Measurements from ENCODE around the gene ARHGEF17. TPM values are rescaled to one million over a fixed set of nuclear protein-coding genes. Genes with fewer than 3 reads are reported as not detected.
"Not testable (repeated sequence)": the region's sequence is repeated elsewhere in the genome, so short reads cannot be mapped to it uniquely, and the experiment has no call there.

ARHGEF17 gene
- total RNA-seq, 4 donors from 2014 or later = 12.0 to 44.9 (median 27.1) TPM

- intact Hi-C loops (cut with DNase I; ENCODE audit: low total_unique reads) (no loop called here), in situ Hi-C loops (cut with MboI; ENCODE audit: low pct_ligation_motif_present in 1 of 4, low pct_unique_long_range_greater_than_20kb in 1 of 4, low sequenced_read_pairs in 3 of 4) (no loop called here)
- H3K36me3 ChIP-seq = no peaks in the 10 kb centered on the region
- H3K27me3 ChIP-seq = peaks cover 6% of the 10 kb centered on the region
- H3K9me3 ChIP-seq = no peaks in the 10 kb centered on the region
- DNase-seq = no peak
- H3K27ac ChIP-seq = no peak overlapping the region
- no peak for TF ChIP-seq CTCF (IDR thresholded peaks at IDR 0.05)
- TF ChIP-seq POLR2A (IDR thresholded peaks at IDR 0.05) = no peak
- no peak for TF ChIP-seq POLR2AphosphoS5 (IDR thresholded peaks at IDR 0.05)
- TF ChIP-seq EP300 (IDR thresholded peaks at IDR 0.05; ENCODE audit: low read depth) = no peak
- H3K4me1 ChIP-seq = peaks cover 0 to 10% (median 1%) of the 10 kb centered on the region in 4 donors
- H3K4me3 ChIP-seq = no peak overlapping the region
- WGBS, 2 donors (ENCODE audit: low coverage in 1 of 2) = 90% methylated on average over 7 of the region's 7 CpGs; no CpG with 5 or more reads in 1 of the 2 donors
Observed at GRCh38 chr11:73270016-73270854, 37.8 kb upstream of the ARHGEF17 start.

GRCh38 chr11:73270855-73271477, 37.1 kb upstream of the ARHGEF17 start:
- no peaks in the 10 kb centered on the region for H3K27me3 ChIP-seq
- peaks cover 0 to 10% (median 1%) of the 10 kb centered on the region in 4 donors for H3K4me1 ChIP-seq
- no peak overlapping the region for H3K4me3 ChIP-seq
- TF ChIP-seq CTCF (IDR thresholded peaks at IDR 0.05) (no peak), EP300 (IDR thresholded peaks at IDR 0.05; ENCODE audit: low read depth) (no peak), POLR2A (IDR thresholded peaks at IDR 0.05) (no peak), POLR2AphosphoS5 (IDR thresholded peaks at IDR 0.05) (no peak)
- DNase-seq = no peak
- no peaks in the 10 kb centered on the region for H3K36me3 ChIP-seq
- 77 to 80% methylated on average over 5 to 18 of the region's 18 CpGs for WGBS, 2 donors (ENCODE audit: low coverage in 1 of 2)
- intact Hi-C loops (cut with DNase I; ENCODE audit: low total_unique reads) = no loop called here
- H3K9me3 ChIP-seq = no peaks in the 10 kb centered on the region
- H3K27ac ChIP-seq = peak overlapping the region in 1 of 4 donors; percentile 37
- in situ Hi-C loops (cut with MboI; ENCODE audit: low pct_ligation_motif_present in 1 of 4, low pct_unique_long_range_greater_than_20kb in 1 of 4, low sequenced_read_pairs in 3 of 4) = no loop called here

GRCh38 chr11:73271478-73271865, 36.6 kb upstream of the ARHGEF17 start:
- DNase-seq; H3K9me3 ChIP-seq; intact Hi-C loops (cut with DNase I; ENCODE audit: low total_unique reads); in situ Hi-C loops (cut with MboI; ENCODE audit: low pct_ligation_motif_present in 1 of 4, low pct_unique_long_range_greater_than_20kb in 1 of 4, low sequenced_read_pairs in 3 of 4); H3K27me3 ChIP-seq; H3K4me3 ChIP-seq; H3K36me3 ChIP-seq: not testable (repeated sequence)
- WGBS, 2 donors (ENCODE audit: low coverage in 1 of 2) = 72 to 97% methylated on average over 6 to 10 of the region's 10 CpGs
- Histone ChIP-seq H3K27ac (peak overlapping the region in 1 of 4 donors; percentile 54), H3K4me1 (peaks cover 0 to 10% (median 1%) of the 10 kb centered on the region in 4 donors)

- H3K27ac ChIP-seq = peak within 1 kb of the TSS; percentile 5 to 55 (median 28)
- in situ Hi-C loops (cut with MboI; ENCODE audit: low pct_ligation_motif_present in 1 of 4, low pct_unique_long_range_greater_than_20kb in 1 of 4, low sequenced_read_pairs in 3 of 4) = no loop called here
- peak; percentile 50 for DNase-seq
- H3K9me3 ChIP-seq = no peaks in the 10 kb centered on the region
- 82% methylated on average over 17 of the region's 17 CpGs; no CpG with 5 or more reads in 1 of the 2 donors for WGBS, 2 donors (ENCODE audit: low coverage in 1 of 2)
- no peak within 1 kb of the TSS for H3K4me3 ChIP-seq
- peaks cover 0 to 10% (median 1%) of the 10 kb centered on the region in 4 donors for H3K4me1 ChIP-seq
- no peaks in the 10 kb centered on the region for H3K36me3 ChIP-seq
- TF ChIP-seq POLR2AphosphoS5 (IDR thresholded peaks at IDR 0.05) = no peak
- TF ChIP-seq POLR2A (IDR thresholded peaks at IDR 0.05) = peak; percentile 31
- intact Hi-C loops (cut with DNase I; ENCODE audit: low total_unique reads) = no loop called here
- H3K27me3 ChIP-seq = no peaks in the 10 kb centered on the region
Observed at GRCh38 chr11:73271936-73272679, 36.0 kb upstream of the ARHGEF17 start, which contains the start of gene P2RY6. TSS of gene P2RY6 (plus strand) at chr11:73272338. CDS start at chr11:73296519, 24,181 bp downstream.

Measured in transverse colon (tissue), 4 donors.